Peyer's patch (tissue), 4 donors: ENCODE measurements around the gene PGBD5. TPM values are rescaled to one million over a fixed set of nuclear protein-coding genes. Genes with fewer than 3 reads are reported as not detected.

Experiments used
- DNase-seq, 3 donors: peaks; one replicate each; pipeline ENCODE4 v3.0.0-alpha.2; 2017 to 2019
- H3K27ac ChIP-seq, 4 donors: fragments of 200-600 bp; sonication (generic); one replicate each; pipeline ENCODE4 v1.5.1; 2016 to 2019
- H3K27me3 ChIP-seq, 2 donors: fragments of 200-600 bp; sonication (generic); one replicate each; pipeline ENCODE4 v1.5.1; 2019
- H3K36me3 ChIP-seq, 3 donors: fragments of 200-600 bp; sonication (generic); one replicate each; pipeline ENCODE4 v1.5.1; 2016 to 2019
- H3K4me1 ChIP-seq, 4 donors: fragments of 200-600 bp; sonication (generic); one replicate each; pipeline ENCODE4 v1.5.1; 2016 to 2019
- H3K4me3 ChIP-seq, 4 donors: fragments of 200-600 bp; sonication (generic); 1 replicate in 3 of 4; 2 replicates in 1 of 4; pipeline ENCODE4 v1.5.1; 2016 to 2019; ENCODE audit warnings: mild to moderate bottlenecking in 1 of 4
- H3K9me3 ChIP-seq, 4 donors: fragments of 200-600 bp; sonication (generic); one replicate each; pipeline ENCODE4 v1.5.1; 2016 to 2019; ENCODE audit warnings: mild to moderate bottlenecking in 1 of 4
- CTCF ChIP-seq, 6 experiments: fragments of 450-650 bp in 4 of 6; fragments of 200-600 bp in 2 of 6; sonication (generic) in 1 of 6; IDR thresholded peaks; one replicate each; pipeline ENCODE4 v1.5.1; 2017 to 2019; ENCODE audit warnings: antibody characterized with exemption in 6 of 6, mild to moderate bottlenecking in 3 of 6, moderate library complexity in 1 of 6
- POLR2A ChIP-seq, 2 donors: fragments of 450-650 bp; IDR thresholded peaks; one replicate each; pipeline ENCODE4 v1.5.1; 2017; ENCODE audit warnings: antibody characterized with exemption in 2 of 2, mild to moderate bottlenecking in 2 of 2, moderate library complexity in 2 of 2
- total RNA-seq, 4 donors: library from RNA; depleted of rRNA; stranded (reverse); fragments of >200 nt; gene quantifications; one replicate each; pipeline ENCODE4 v1.1.0, GENCODE V29; 2016

PGBD5 gene
- total RNA-seq, 4 donors from 2014 or later: under 0.01 to 4.1 (median 0.21) TPM

GRCh38 chr1:230377851-230378250, 48.3 kb downstream of the PGBD5 start:
- DNase-seq: no peak
- TF ChIP-seq POLR2A (IDR thresholded peaks at IDR 0.05) (no peak), CTCF (IDR thresholded peaks at IDR 0.05) (no peak)
- Histone ChIP-seq H3K27me3 (no peaks in the 10 kb centered on the region), H3K36me3 (no peaks in the 10 kb centered on the region), H3K27ac (no peak overlapping the region), H3K4me1 (no peaks in the 10 kb centered on the region), H3K4me3 (no peak overlapping the region), H3K9me3 (peaks cover 0 to 10% (median 2%) of the 10 kb centered on the region in 4 donors)

GRCh38 chr1:230377324-230377723, 48.8 kb downstream of the PGBD5 start:
- no peak for TF ChIP-seq CTCF (IDR thresholded peaks at IDR 0.05)
- TF ChIP-seq POLR2A (IDR thresholded peaks at IDR 0.05): no peak
- Histone ChIP-seq H3K9me3 (peaks cover 0 to 10% (median 2%) of the 10 kb centered on the region in 4 donors), H3K27me3 (no peaks in the 10 kb centered on the region), H3K4me1 (no peaks in the 10 kb centered on the region), H3K27ac (no peak overlapping the region), H3K4me3 (no peak overlapping the region), H3K36me3 (no peaks in the 10 kb centered on the region)
- DNase-seq: no peak

- H3K4me3 ChIP-seq: no peak overlapping the region
- DNase-seq: no peak
- no peaks in the 10 kb centered on the region for H3K36me3 ChIP-seq
- H3K27ac ChIP-seq: no peak overlapping the region
- H3K9me3 ChIP-seq: peaks cover 0 to 10% (median 2%) of the 10 kb centered on the region in 4 donors
- no peaks in the 10 kb centered on the region for H3K4me1 ChIP-seq
- H3K27me3 ChIP-seq: no peaks in the 10 kb centered on the region
- no peak for TF ChIP-seq POLR2A (IDR thresholded peaks at IDR 0.05)
- TF ChIP-seq CTCF (IDR thresholded peaks at IDR 0.05): no peak
These were observed 49.8 kb downstream of the PGBD5 start for GRCh38 chr1:230376296-230376695.

GRCh38 chr1:230375780-230376179, 50.4 kb downstream of the PGBD5 start:
- H3K9me3 ChIP-seq: peaks cover 0 to 10% (median 2%) of the 10 kb centered on the region in 4 donors
- no peak overlapping the region for H3K27ac ChIP-seq
- no peaks in the 10 kb centered on the region for H3K4me1 ChIP-seq
- H3K36me3 ChIP-seq: no peaks in the 10 kb centered on the region
- TF ChIP-seq POLR2A (IDR thresholded peaks at IDR 0.05) (no peak), CTCF (IDR thresholded peaks at IDR 0.05) (no peak)
- H3K27me3 ChIP-seq: no peaks in the 10 kb centered on the region
- no peak overlapping the region for H3K4me3 ChIP-seq
- DNase-seq: no peak

GRCh38 chr1:230375147-230375546, 51.0 kb downstream of the PGBD5 start:
- DNase-seq: no peak
- no peaks in the 10 kb centered on the region for H3K36me3 ChIP-seq
- no peaks in the 10 kb centered on the region for H3K4me1 ChIP-seq
- no peak overlapping the region for H3K27ac ChIP-seq
- no peak for TF ChIP-seq POLR2A (IDR thresholded peaks at IDR 0.05)
- H3K4me3 ChIP-seq: no peak overlapping the region
- H3K27me3 ChIP-seq: no peaks in the 10 kb centered on the region
- peaks cover 0 to 10% (median 2%) of the 10 kb centered on the region in 4 donors for H3K9me3 ChIP-seq

GRCh38 chr1:230371923-230372703, 54.0 kb downstream of the PGBD5 start:
- peak overlapping the region in 1 of 4 donors; percentile 31 for H3K4me3 ChIP-seq
- H3K4me1 ChIP-seq: no peaks in the 10 kb centered on the region
- DNase-seq: no peak
- no peaks in the 10 kb centered on the region for H3K27me3 ChIP-seq
- no peak for TF ChIP-seq CTCF (IDR thresholded peaks at IDR 0.05)
- no peak for TF ChIP-seq POLR2A (IDR thresholded peaks at IDR 0.05)
- H3K27ac ChIP-seq: no peak overlapping the region
- H3K9me3 ChIP-seq: no peaks in the 10 kb centered on the region
- H3K36me3 ChIP-seq: no peaks in the 10 kb centered on the region
